ENCODE measurements around the gene AFAP1L2. TPM values are rescaled to one million over a fixed set of nuclear protein-coding genes. Genes with fewer than 3 reads are reported as not detected.

AFAP1L2 gene
- polyA plus RNA-seq, 6 donors from 2014 or later, result 1.9 to 4.3 (median 3.3) TPM; not detected in 1

DNA sequence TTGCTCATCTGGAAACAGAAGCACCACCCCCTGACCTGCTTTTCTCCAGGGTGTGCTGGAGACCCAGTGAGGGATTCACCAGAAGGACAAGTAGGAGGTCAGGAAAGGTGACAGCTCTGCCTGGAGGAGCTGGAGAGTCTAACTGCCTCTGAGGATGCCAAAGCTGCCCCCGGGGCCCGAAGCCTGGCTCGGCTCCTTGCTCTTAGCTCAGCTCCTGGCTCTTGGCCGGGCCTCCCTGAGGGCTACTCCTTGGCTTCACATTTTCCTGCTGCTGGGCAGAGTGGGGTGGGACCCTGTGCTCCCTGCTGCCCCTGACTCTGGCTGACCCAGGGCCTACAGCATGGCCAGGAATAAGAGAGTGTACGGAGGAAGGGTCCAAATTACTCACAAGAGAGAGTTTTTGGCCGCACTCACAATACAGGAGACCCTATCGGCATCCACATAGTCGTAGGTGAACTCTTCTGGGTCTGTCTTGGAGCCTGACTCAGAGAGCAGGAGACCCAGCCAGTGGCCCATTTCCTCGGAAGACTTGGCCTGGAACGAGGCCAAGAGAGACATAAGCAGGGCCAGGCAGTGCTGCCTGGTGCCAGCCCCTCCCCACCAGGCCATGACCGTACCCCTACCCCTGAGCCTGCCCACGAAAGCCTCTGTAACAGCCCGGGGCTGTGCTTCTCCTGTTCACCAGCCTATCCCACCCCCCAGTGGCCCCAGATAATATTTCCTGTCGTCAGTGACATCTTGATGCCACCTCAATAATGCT, 102.2 kb downstream of the AFAP1L2 start:
- DNase-seq, result no peak
- Mint-ChIP-seq H3K9me3 (peaks cover 0 to 2% (median 0%) of the 10 kb centered on the region in 7 donors), H3K36me3 (peaks cover 4 to 21% of the 10 kb centered on the region in 2 donors), H3K27ac (peak overlapping the region in 3 of 6 donors; percentile 29 to 78 (median 53)), H3K4me3 (peak overlapping the region in 1 of 8 donors; percentile 33), H3K4me1 (peaks cover 12 to 13% (median 13%) of the 10 kb centered on the region in 3 donors), H3K27me3 (no peaks in the 10 kb centered on the region)
- no peak for ATAC-seq (ENCODE audit: low read depth in 2 of 2)

GRCh38 chr10:114301177-114301576, 103.1 kb downstream of the AFAP1L2 start:
- Mint-ChIP-seq H3K27me3 (no peaks in the 10 kb centered on the region), H3K36me3 (peaks cover 8 to 30% of the 10 kb centered on the region in 2 donors), H3K9me3 (peaks cover 0 to 7% (median 5%) of the 10 kb centered on the region in 7 donors), H3K27ac (no peak overlapping the region), H3K4me1 (peaks cover 12 to 13% (median 13%) of the 10 kb centered on the region in 3 donors), H3K4me3 (no peak overlapping the region)
- ATAC-seq (ENCODE audit: low read depth in 2 of 2) (no peak), DNase-seq (no peak)

GRCh38 chr10:114300036-114300645, 104.2 kb downstream of the AFAP1L2 start:
- H3K27me3 Mint-ChIP-seq, result no peaks in the 10 kb centered on the region
- peaks cover 18 to 41% of the 10 kb centered on the region in 2 donors for H3K36me3 Mint-ChIP-seq
- DNase-seq, result no peak
- peaks cover 7 to 18% (median 12%) of the 10 kb centered on the region in 7 donors for H3K9me3 Mint-ChIP-seq
- no peak overlapping the region for H3K4me3 Mint-ChIP-seq
- H3K4me1 Mint-ChIP-seq, result peaks cover 12 to 13% (median 13%) of the 10 kb centered on the region in 3 donors
- ATAC-seq (ENCODE audit: low read depth in 2 of 2), result no peak
- no peak overlapping the region for H3K27ac Mint-ChIP-seq

DNA sequence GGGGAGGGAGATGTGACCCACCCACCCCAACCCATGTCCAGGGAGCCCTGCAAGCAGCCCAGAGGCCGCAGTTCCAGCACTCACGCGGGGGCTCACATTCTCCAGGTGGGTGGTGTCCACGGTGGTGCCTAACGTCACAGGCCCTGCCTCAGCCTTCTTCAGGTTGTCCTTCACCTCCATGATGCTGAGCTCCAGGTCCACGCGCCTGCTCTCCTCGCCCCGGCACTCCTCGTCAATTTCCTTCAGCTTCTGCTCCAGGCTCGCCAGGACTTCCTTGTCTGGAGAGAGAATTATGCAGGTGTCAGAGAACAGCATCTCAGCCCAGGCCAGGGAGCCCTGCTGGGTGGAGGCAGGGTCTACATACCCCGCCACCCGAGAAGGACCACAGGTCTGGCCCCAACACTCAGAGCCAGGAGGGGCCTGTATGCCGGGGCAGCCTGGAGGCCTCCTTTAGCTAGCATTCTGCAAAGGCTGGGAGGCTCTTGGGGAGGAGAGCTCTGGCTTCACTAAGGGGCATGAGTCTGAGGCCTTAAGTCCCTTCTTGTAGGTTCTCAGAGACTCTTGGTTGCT, 107.1 kb downstream of the AFAP1L2 start:
- H3K27me3 Mint-ChIP-seq, result no peaks in the 10 kb centered on the region
- peaks cover 26 to 49% of the 10 kb centered on the region in 2 donors for H3K36me3 Mint-ChIP-seq
- H3K9me3 Mint-ChIP-seq, result peaks cover 7 to 24% (median 20%) of the 10 kb centered on the region in 7 donors
- H3K27ac Mint-ChIP-seq, result no peak overlapping the region
- H3K4me3 Mint-ChIP-seq, result no peak overlapping the region
- no peaks in the 10 kb centered on the region for H3K4me1 Mint-ChIP-seq
- DNase-seq, result no peak
- no peak for ATAC-seq (ENCODE audit: low read depth in 2 of 2)

GRCh38 chr10:114295393-114295792, 108.9 kb downstream of the AFAP1L2 start:
- DNase-seq (no peak), ATAC-seq (ENCODE audit: low read depth in 2 of 2) (no peak)
- Mint-ChIP-seq H3K36me3 (peaks cover 26 to 49% of the 10 kb centered on the region in 2 donors), H3K4me3 (no peak overlapping the region), H3K27ac (no peak overlapping the region), H3K9me3 (peaks cover 7 to 25% (median 20%) of the 10 kb centered on the region in 7 donors), H3K4me1 (no peaks in the 10 kb centered on the region), H3K27me3 (no peaks in the 10 kb centered on the region)

- DNase-seq, result no peak
- no peak for ATAC-seq (ENCODE audit: low read depth in 2 of 2)
- H3K27me3 Mint-ChIP-seq, result no peaks in the 10 kb centered on the region
- no peak overlapping the region for H3K27ac Mint-ChIP-seq
- no peaks in the 10 kb centered on the region for H3K4me1 Mint-ChIP-seq
- no peak overlapping the region for H3K4me3 Mint-ChIP-seq
- peaks cover 21 to 47% of the 10 kb centered on the region in 2 donors for H3K36me3 Mint-ChIP-seq
- peaks cover 7 to 25% (median 20%) of the 10 kb centered on the region in 7 donors for H3K9me3 Mint-ChIP-seq
These were observed 109.8 kb downstream of the AFAP1L2 start for GRCh38 chr10:114294549-114294948.

DNA sequence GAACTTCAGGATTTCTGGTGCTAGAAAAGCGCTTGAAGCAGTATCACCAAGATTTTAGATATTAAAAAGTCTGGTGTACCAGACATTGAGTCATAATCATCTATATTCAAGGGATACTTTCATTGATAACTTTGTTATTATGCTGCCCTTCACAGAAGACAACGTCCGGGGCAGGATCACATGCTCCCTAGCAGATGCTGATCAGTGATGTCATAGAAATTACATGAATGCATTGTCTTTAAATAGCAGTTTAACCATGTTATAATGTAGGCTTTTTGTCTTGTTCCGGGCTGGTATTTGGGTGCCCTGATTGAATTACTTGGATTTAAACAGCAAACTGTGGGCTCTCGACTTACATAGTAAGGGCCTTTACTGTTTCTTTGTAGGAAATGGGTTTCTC, 111.2 kb downstream of the AFAP1L2 start:
- ATAC-seq (ENCODE audit: low read depth in 2 of 2) (no peak), DNase-seq (no peak)
- Mint-ChIP-seq H3K27me3 (no peaks in the 10 kb centered on the region), H3K9me3 (peaks cover 7 to 25% (median 20%) of the 10 kb centered on the region in 7 donors), H3K4me3 (no peak overlapping the region), H3K36me3 (peaks cover 21 to 38% of the 10 kb centered on the region in 2 donors), H3K4me1 (no peaks in the 10 kb centered on the region), H3K27ac (no peak overlapping the region)

DNA sequence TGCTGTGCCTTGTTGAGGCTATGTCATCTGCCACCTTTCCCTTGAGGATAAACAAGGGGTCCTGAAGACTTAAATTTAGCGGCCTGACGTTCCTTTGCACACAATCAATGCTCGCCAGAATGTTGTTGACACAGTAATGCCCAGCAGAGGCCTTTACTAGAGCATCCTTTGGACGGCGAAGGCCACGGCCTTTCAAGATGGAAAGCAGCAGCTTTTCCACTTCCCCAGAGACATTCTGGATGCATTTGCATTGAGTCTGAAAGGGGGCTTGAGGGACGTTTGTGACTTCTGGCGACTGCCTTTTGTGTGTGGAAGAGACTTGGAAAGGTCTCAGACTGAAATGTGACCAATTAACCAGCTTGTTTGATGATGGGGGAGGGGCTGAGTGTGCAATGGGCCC, 112.8 kb downstream of the AFAP1L2 start:
- H3K9me3 Mint-ChIP-seq, result peaks cover 7 to 22% (median 20%) of the 10 kb centered on the region in 7 donors
- no peak for ATAC-seq (ENCODE audit: low read depth in 2 of 2)

GRCh38 chr10:114291076-114291475, 113.2 kb downstream of the AFAP1L2 start:
- no peak overlapping the region for H3K27ac Mint-ChIP-seq
- H3K4me1 Mint-ChIP-seq, result no peaks in the 10 kb centered on the region
- DNase-seq (no peak), ATAC-seq (ENCODE audit: low read depth in 2 of 2) (no peak)
- H3K36me3 Mint-ChIP-seq, result peaks cover 17 to 18% of the 10 kb centered on the region in 2 donors
- H3K4me3 Mint-ChIP-seq, result peak overlapping the region in 1 of 8 donors; percentile 47
- no peaks in the 10 kb centered on the region for H3K27me3 Mint-ChIP-seq
- H3K9me3 Mint-ChIP-seq, result peaks cover 4 to 17% (median 15%) of the 10 kb centered on the region in 7 donors

More for the DNA sequence above, 112.8 kb downstream of the AFAP1L2 start:
- DNase-seq, result no peak
- Mint-ChIP-seq H3K4me1 (no peaks in the 10 kb centered on the region), H3K4me3 (no peak overlapping the region), H3K27ac (peak overlapping the region in 1 of 6 donors; percentile 74), H3K27me3 (no peaks in the 10 kb centered on the region), H3K36me3 (peaks cover 21 to 22% of the 10 kb centered on the region in 2 donors)

- Mint-ChIP-seq H3K9me3 (peaks cover 0 to 7% (median 6%) of the 10 kb centered on the region in 7 donors), H3K27me3 (no peaks in the 10 kb centered on the region), H3K27ac (no peak overlapping the region), H3K4me1 (no peaks in the 10 kb centered on the region), H3K4me3 (no peak overlapping the region), H3K36me3 (peaks cover 6 to 8% of the 10 kb centered on the region in 2 donors)
- DNase-seq (no peak), ATAC-seq (ENCODE audit: low read depth in 2 of 2) (no peak)
These were observed 114.3 kb downstream of the AFAP1L2 start for GRCh38 chr10:114290038-114290437.

DNA sequence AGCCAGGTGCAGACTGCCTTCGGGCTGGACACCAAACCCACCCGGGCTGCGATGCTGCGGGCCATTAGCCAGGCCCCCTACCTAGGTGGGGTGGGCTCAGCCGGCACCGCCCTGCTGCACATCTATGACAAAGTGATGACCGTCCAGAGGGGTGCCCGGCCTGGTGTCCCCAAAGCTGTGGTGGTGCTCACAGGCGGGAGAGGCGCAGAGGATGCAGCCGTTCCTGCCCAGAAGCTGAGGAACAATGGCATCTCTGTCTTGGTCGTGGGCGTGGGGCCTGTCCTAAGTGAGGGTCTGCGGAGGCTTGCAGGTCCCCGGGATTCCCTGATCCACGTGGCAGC, 115.2 kb downstream of the AFAP1L2 start:
- Mint-ChIP-seq H3K9me3 (peaks cover 0 to 2% (median 0%) of the 10 kb centered on the region in 7 donors), H3K36me3 (no peaks in the 10 kb centered on the region), H3K27ac (no peak overlapping the region), H3K4me1 (no peaks in the 10 kb centered on the region), H3K27me3 (no peaks in the 10 kb centered on the region), H3K4me3 (no peak overlapping the region)
- ATAC-seq (ENCODE audit: low read depth in 2 of 2) (no peak), DNase-seq (no peak)

GRCh38 chr10:114288424-114289095, 115.7 kb downstream of the AFAP1L2 start:
- H3K27me3 Mint-ChIP-seq, result no peaks in the 10 kb centered on the region
- peaks cover 0 to 2% (median 0%) of the 10 kb centered on the region in 7 donors for H3K9me3 Mint-ChIP-seq
- H3K36me3 Mint-ChIP-seq, result no peaks in the 10 kb centered on the region
- H3K4me3 Mint-ChIP-seq, result no peak overlapping the region
- DNase-seq (no peak), ATAC-seq (ENCODE audit: low read depth in 2 of 2) (no peak)
- no peaks in the 10 kb centered on the region for H3K4me1 Mint-ChIP-seq
- H3K27ac Mint-ChIP-seq, result no peak overlapping the region

DNA sequence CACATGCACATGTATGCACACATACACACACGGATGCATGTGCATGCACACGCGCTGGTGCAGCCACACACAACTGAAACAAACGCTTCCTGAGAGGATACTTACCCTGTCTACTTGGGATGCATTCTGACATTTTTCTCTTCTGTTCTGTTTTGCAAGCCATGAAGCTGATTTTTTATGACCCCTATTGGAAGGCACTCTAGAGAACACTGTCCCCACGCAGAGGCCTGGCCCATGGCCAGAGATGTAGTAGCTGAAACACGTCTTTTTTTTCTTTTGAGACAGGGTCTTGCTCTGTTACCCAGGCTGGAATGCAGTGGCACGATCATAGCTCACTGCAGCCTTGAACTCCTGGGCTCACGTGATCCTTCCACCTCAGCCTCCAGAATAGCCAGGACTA, 117.4 kb downstream of the AFAP1L2 start:
- no peaks in the 10 kb centered on the region for H3K27me3 Mint-ChIP-seq
- H3K9me3 Mint-ChIP-seq, result peaks cover 0 to 2% (median 0%) of the 10 kb centered on the region in 7 donors
- H3K27ac Mint-ChIP-seq, result no peak overlapping the region
- H3K36me3 Mint-ChIP-seq, result no peaks in the 10 kb centered on the region
- DNase-seq (no peak), ATAC-seq (ENCODE audit: low read depth in 2 of 2) (no peak)
- no peaks in the 10 kb centered on the region for H3K4me1 Mint-ChIP-seq
- H3K4me3 Mint-ChIP-seq, result no peak overlapping the region
